H1 (cell line): ENCODE measurements around the gene PDK2. TPM values are rescaled to one million over a fixed set of nuclear protein-coding genes. Genes with fewer than 3 reads are reported as not detected.
A peak's percentile ranks its signal among the peaks of the same experiment; 100 is the strongest.

ENCODE experiments used
- ASH2L ChIP-seq: fragments of 200-600, 300-600 bp; sonication (generic); IDR thresholded peaks from one replicate; pipeline ENCODE4 v1.7.1; 2017; ENCODE audit warnings: low read length
- CHD7 ChIP-seq: fragments of 300-600 bp; sonication (generic); IDR thresholded peaks from 2 replicates; pipeline ENCODE4 v1.7.1; 2012; ENCODE audit warnings: low read length, moderate library complexity, mild to moderate bottlenecking, inconsistent platforms; ENCODE audit not compliant: insufficient replicate concordance
- CTBP2 ChIP-seq: IDR thresholded peaks from 2 replicates; pipeline ENCODE4 v1.7.0; 2011; ENCODE audit warnings: borderline replicate concordance, mild to moderate bottlenecking, moderate library complexity, mixed read lengths, low read length; ENCODE audit not compliant: insufficient read depth, insufficient read length
- GABPA ChIP-seq: IDR thresholded peaks from 2 replicates; pipeline ENCODE4 v1.6.1; 2011; ENCODE audit warnings: mild to moderate bottlenecking, low read length, moderate library complexity, borderline replicate concordance; ENCODE audit not compliant: insufficient read depth
- PHF8 ChIP-seq: fragments of 200-600 bp; sonication (generic); conservative IDR thresholded peaks from 2 replicates; pipeline ENCODE4 v1.7.1; 2012; ENCODE audit warnings: low read depth, mild to moderate bottlenecking, inconsistent platforms, low read length, moderate library complexity
- TAF7 ChIP-seq: optimal IDR thresholded peaks from 2 replicates; pipeline ENCODE3; 2011; ENCODE audit warnings: low read depth, mild to moderate bottlenecking, inconsistent platforms, low read length, moderate library complexity, borderline replicate concordance
- polyA plus RNA-seq, 7 experiments: library from polyadenylated mRNA; depleted of rRNA in 3 of 7; stranded (reverse) in 5 of 7; unstranded in 2 of 7; fragments of >200 nt in 5 of 7; fragments of 200-250 nt in 2 of 7; gene quantifications; 1 replicate in 5 of 7; 2 replicates in 1 of 7; 4 replicates in 1 of 7; pipeline versions ENCODE4 v1.2.1 to v1.2.3, GENCODE V29; 2011 to 2013; ENCODE audit warnings: missing spikeins in 2 of 7, mixed read lengths in 2 of 7
- total RNA-seq: library from RNA; stranded (reverse); fragmentation: NEBNext Ultra II Directional; extraction: Animal tissue kit (Norgen Biotek cat#: 25700); gene quantifications from 2 replicates; pipeline ENCODE4 v1.2.1, GENCODE V29; 2021
- TF ChIP-seq, protein P1 (sequence below): IDR thresholded peaks from 2 replicates; pipeline ENCODE4 v1.6.1; 2012; ENCODE audit warnings: low read length, inconsistent platforms

Gene PDK2
- total and polyA plus RNA-seq, 2 of the 8 experiments (the other 6 are each of a cell fraction or from before 2014, with no cell fraction given), result 18.3 to 121 TPM

DNA sequence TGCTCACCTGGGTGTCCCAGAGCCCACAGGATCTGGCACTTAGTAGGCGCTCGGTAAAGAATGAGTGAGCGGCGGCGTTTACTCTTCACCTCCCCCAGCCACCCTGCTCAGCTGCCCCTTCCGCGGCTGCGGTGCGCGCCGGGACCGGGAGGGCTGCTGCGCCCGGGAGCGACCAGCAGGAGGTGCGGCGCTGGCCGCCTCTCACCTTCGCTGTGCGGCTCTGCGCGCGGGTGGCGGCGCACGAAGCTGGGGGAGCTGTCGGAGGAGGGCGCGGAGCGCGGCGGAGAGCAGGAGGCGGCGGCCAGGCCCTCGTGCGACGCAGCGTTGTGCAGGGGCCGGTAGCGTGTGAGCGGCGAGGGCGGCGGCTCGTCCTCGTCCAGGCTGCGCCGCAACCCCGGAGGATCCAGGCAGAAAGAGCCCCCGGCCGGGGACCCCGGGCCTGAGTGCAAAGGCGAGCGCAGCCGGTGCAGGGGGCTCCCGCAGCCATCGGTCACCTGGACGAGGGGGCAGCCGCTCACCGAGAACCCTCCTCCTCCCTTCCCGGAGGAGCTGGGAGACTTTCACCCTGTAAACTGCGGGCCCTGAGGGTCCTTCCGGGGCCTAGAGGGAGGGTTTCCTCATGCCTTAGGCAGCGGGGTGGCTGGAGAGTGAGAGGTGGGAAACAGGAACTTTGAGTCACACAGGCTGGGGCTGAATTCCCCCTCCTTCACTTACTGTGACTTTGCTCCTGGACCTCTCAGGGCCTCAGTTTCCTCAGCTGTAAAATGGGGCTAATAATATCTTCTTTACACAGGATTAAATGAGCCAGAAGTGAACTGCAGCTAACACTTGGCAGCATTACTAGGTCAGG lies 22.3 kb downstream of the PDK2 start (continued):
- no peak for TF ChIP-seq CHD7
- peak; percentile 56 for TF ChIP-seq TAF7
- TF ChIP-seq PHF8, result peak; percentile 45; the same call in 1 of the 2 replicates
- TF ChIP-seq ASH2L, result peak; percentile 52
- TF ChIP-seq, protein P1, sequence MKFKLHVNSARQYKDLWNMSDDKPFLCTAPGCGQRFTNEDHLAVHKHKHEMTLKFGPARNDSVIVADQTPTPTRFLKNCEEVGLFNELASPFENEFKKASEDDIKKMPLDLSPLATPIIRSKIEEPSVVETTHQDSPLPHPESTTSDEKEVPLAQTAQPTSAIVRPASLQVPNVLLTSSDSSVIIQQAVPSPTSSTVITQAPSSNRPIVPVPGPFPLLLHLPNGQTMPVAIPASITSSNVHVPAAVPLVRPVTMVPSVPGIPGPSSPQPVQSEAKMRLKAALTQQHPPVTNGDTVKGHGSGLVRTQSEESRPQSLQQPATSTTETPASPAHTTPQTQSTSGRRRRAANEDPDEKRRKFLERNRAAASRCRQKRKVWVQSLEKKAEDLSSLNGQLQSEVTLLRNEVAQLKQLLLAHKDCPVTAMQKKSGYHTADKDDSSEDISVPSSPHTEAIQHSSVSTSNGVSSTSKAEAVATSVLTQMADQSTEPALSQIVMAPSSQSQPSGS, result no peak
- TF ChIP-seq GABPA, result peak; percentile 70; the same call in 1 of the 2 replicates
- peak; percentile 66 for TF ChIP-seq CTBP2
